ENCODE data around the gene SLC16A9.

The SLC16A9 gene

GRCh38 chr10:59684006-59684405, 25.6 kb downstream of the SLC16A9 start:
- Histone ChIP-seq H3K9ac (ENCODE audit: low read length) (no peak overlapping the region), H3K36me3 (ENCODE audit: insufficient read depth, low read length) (no peaks in the 10 kb centered on the region)

GRCh38 chr10:59682986-59683937, 26.4 kb downstream of the SLC16A9 start:
- no peaks in the 10 kb centered on the region for H3K9me3 ChIP-seq (ENCODE audit: low read length)
- no peak overlapping the region for H3K4me3 ChIP-seq (ENCODE audit: low read depth, low read length, poor library complexity, severe bottlenecking)
- H3K27ac ChIP-seq (ENCODE audit: low read depth, low read length, poor library complexity, severe bottlenecking): no peak overlapping the region
- no peak overlapping the region for H3K4me2 ChIP-seq (ENCODE audit: low read length)
- no peaks in the 10 kb centered on the region for H3K36me3 ChIP-seq (ENCODE audit: insufficient read depth, low read length)
- no peaks in the 10 kb centered on the region for H4K20me1 ChIP-seq (ENCODE audit: insufficient read depth, low read length)
- H3K27me3 ChIP-seq (ENCODE audit: insufficient read depth, low read length): no peaks in the 10 kb centered on the region
- no peak overlapping the region for H3K9ac ChIP-seq (ENCODE audit: low read length)
- no peaks in the 10 kb centered on the region for H3F3A ChIP-seq (ENCODE audit: insufficient read depth, low read length)
- TF ChIP-seq EZH2 (IDR thresholded peaks at IDR 0.05; ENCODE audit: borderline replicate concordance, low read length) (no peak), CTCF (IDR thresholded peaks at IDR 0.05; ENCODE audit: low read length) (no peak)
- H3K9me2 ChIP-seq (ENCODE audit: low read depth, low read length): no peaks in the 10 kb centered on the region
- H3K79me2 ChIP-seq (ENCODE audit: insufficient read depth, low read length): no peaks in the 10 kb centered on the region
- no peaks in the 10 kb centered on the region for H3K4me1 ChIP-seq (ENCODE audit: insufficient read depth, low read length, severe bottlenecking)
- no peak overlapping the region for H2AFZ ChIP-seq (ENCODE audit: low read length)

More at GRCh38 chr10:59684006-59684405, 25.6 kb downstream of the SLC16A9 start:
- Histone ChIP-seq H3K27me3 (ENCODE audit: insufficient read depth, low read length) (no peaks in the 10 kb centered on the region), H3K9me3 (ENCODE audit: low read length) (no peaks in the 10 kb centered on the region), H3K9me2 (ENCODE audit: low read depth, low read length) (no peaks in the 10 kb centered on the region), H3K4me1 (ENCODE audit: insufficient read depth, low read length, severe bottlenecking) (no peaks in the 10 kb centered on the region), H3K27ac (ENCODE audit: low read depth, low read length, poor library complexity, severe bottlenecking) (no peak overlapping the region), H3K4me2 (ENCODE audit: low read length) (no peak overlapping the region), H3K4me3 (ENCODE audit: low read depth, low read length, poor library complexity, severe bottlenecking) (no peak overlapping the region), H4K20me1 (ENCODE audit: insufficient read depth, low read length) (no peaks in the 10 kb centered on the region), H3F3A (ENCODE audit: insufficient read depth, low read length) (no peaks in the 10 kb centered on the region), H2AFZ (ENCODE audit: low read length) (no peak overlapping the region), H3K79me2 (ENCODE audit: insufficient read depth, low read length) (no peaks in the 10 kb centered on the region)
- TF ChIP-seq CTCF (IDR thresholded peaks at IDR 0.05; ENCODE audit: low read length): no peak
- no peak for TF ChIP-seq EZH2 (IDR thresholded peaks at IDR 0.05; ENCODE audit: borderline replicate concordance, low read length)

GRCh38 chr10:59680199-59680598, 29.5 kb downstream of the SLC16A9 start:
- H3K27ac ChIP-seq (ENCODE audit: low read depth, low read length, poor library complexity, severe bottlenecking): no peak overlapping the region
- no peaks in the 10 kb centered on the region for H3F3A ChIP-seq (ENCODE audit: insufficient read depth, low read length)
- no peaks in the 10 kb centered on the region for H3K4me1 ChIP-seq (ENCODE audit: insufficient read depth, low read length, severe bottlenecking)
- no peak overlapping the region for H3K4me3 ChIP-seq (ENCODE audit: low read depth, low read length, poor library complexity, severe bottlenecking)
- no peaks in the 10 kb centered on the region for H3K9me3 ChIP-seq (ENCODE audit: low read length)
- no peaks in the 10 kb centered on the region for H3K27me3 ChIP-seq (ENCODE audit: insufficient read depth, low read length)
- H3K79me2 ChIP-seq (ENCODE audit: insufficient read depth, low read length): no peaks in the 10 kb centered on the region
- H3K9me2 ChIP-seq (ENCODE audit: low read depth, low read length): no peaks in the 10 kb centered on the region
- H4K20me1 ChIP-seq (ENCODE audit: insufficient read depth, low read length): no peaks in the 10 kb centered on the region
- no peak for TF ChIP-seq CTCF (IDR thresholded peaks at IDR 0.05; ENCODE audit: low read length)
- TF ChIP-seq EZH2 (IDR thresholded peaks at IDR 0.05; ENCODE audit: borderline replicate concordance, low read length): no peak
- no peak overlapping the region for H3K4me2 ChIP-seq (ENCODE audit: low read length)
- H3K9ac ChIP-seq (ENCODE audit: low read length): no peak overlapping the region
- H2AFZ ChIP-seq (ENCODE audit: low read length): no peak overlapping the region
- H3K36me3 ChIP-seq (ENCODE audit: insufficient read depth, low read length): no peaks in the 10 kb centered on the region
